Osteoblast (primary cell): ENCODE data around the gene YWHAE. TPM values are rescaled to one million over a fixed set of nuclear protein-coding genes. Genes with fewer than 3 reads are reported as not detected.
A peak's percentile ranks its signal among the peaks of the same experiment; 100 is the strongest.

Source experiments
- DNase-seq: peaks from one replicate; pipeline ENCODE4 v3.0.0; 2011; ENCODE audit warnings: low spot score, mixed read lengths; ENCODE audit not compliant: insufficient read length; ENCODE audit errors: missing footprints
- H2AFZ ChIP-seq: 2 replicates; pipeline ENCODE4 v1.6.0; 2011; ENCODE audit warnings: mild to moderate bottlenecking, low read length
- H3K27ac ChIP-seq: 2 replicates; pipeline ENCODE4 v1.5.1; 2011; ENCODE audit warnings: mild to moderate bottlenecking, low read depth, low read length, moderate library complexity
- H3K27me3 ChIP-seq: 2 replicates; pipeline ENCODE4 v1.6.0; 2012; ENCODE audit warnings: mild to moderate bottlenecking, control low read depth, inconsistent platforms, low read length, moderate library complexity; ENCODE audit not compliant: insufficient read depth
- H3K36me3 ChIP-seq: 2 replicates; pipeline ENCODE4 v1.5.1; 2011; ENCODE audit warnings: mild to moderate bottlenecking, low read length, control low read depth, moderate library complexity; ENCODE audit not compliant: insufficient read depth
- H3K4me1 ChIP-seq: 2 replicates; pipeline ENCODE4 v1.5.1; 2011; ENCODE audit warnings: mild to moderate bottlenecking, low read length, control low read depth, moderate library complexity; ENCODE audit not compliant: insufficient read depth
- H3K4me2 ChIP-seq: 2 replicates; pipeline ENCODE4 v1.6.0; 2011; ENCODE audit warnings: mild to moderate bottlenecking, low read length; ENCODE audit not compliant: insufficient read depth
- H3K4me3 ChIP-seq: fragments of 200-600 bp; sonication (generic); 3 replicates; pipeline ENCODE4 v1.5.1; 2012; ENCODE audit warnings: mild to moderate bottlenecking, low read length, inconsistent platforms; ENCODE audit not compliant: insufficient read depth
- H3K79me2 ChIP-seq: 2 replicates; pipeline ENCODE4 v1.6.0; 2012; ENCODE audit warnings: mild to moderate bottlenecking, low read length, control low read depth, inconsistent platforms; ENCODE audit not compliant: insufficient read depth
- H3K9me3 ChIP-seq: 2 replicates; pipeline ENCODE4 v1.5.1; 2011; ENCODE audit warnings: low read depth, low read length, control low read depth
- H4K20me1 ChIP-seq: 2 replicates; pipeline ENCODE4 v1.6.0; 2012; ENCODE audit warnings: mild to moderate bottlenecking, low read length, control low read depth; ENCODE audit not compliant: insufficient read depth
- total RNA-seq: library from RNA; depleted of rRNA; stranded (reverse); fragments of >200 nt; gene quantifications from 2 replicates; pipeline ENCODE4 v1.2.3, GENCODE V29; 2012
- TF ChIP-seq, protein P1 (sequence below): IDR thresholded peaks from 2 replicates; pipeline ENCODE4 v1.5.1; 2011; ENCODE audit warnings: mild to moderate bottlenecking, low read depth, low read length, moderate library complexity; ENCODE audit errors: extremely low read depth

The YWHAE gene
- total RNA-seq, 1 donor = 433 TPM

DNA sequence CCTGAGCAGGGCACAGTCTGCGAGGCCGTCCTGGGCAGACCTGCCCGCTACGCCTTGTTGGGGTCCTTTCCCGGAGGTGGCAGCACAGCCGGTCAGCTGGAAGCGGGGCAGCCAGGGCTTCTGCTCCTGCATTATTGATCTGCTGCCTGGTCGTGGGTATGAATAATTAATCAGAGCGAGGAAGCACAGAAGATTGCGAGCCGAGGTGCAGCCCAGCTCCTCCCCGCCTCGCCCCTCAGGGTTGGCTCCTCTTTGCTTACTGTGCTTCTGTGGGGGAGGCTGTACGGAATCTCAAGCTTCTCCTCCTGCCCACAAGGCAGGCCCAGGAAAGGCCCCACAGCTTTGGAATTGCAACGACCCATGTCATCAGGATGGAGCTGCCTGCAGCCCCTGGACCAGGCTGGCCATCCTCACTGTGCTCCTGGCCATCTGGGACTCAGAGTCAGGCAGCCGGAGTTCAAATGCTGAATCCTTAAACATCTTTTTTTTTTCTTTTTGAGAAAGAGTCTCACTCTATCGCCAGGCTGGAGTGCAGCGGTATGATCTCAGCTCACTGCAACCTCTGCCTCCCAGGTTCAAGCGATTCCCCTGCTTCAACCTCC is 95.0 kb downstream of the YWHAE start:
- no peaks in the 10 kb centered on the region for H3K9me3 ChIP-seq
- DNase-seq = peak; percentile 66
- no peak overlapping the region for H3K4me3 ChIP-seq
- TF ChIP-seq, protein P1, sequence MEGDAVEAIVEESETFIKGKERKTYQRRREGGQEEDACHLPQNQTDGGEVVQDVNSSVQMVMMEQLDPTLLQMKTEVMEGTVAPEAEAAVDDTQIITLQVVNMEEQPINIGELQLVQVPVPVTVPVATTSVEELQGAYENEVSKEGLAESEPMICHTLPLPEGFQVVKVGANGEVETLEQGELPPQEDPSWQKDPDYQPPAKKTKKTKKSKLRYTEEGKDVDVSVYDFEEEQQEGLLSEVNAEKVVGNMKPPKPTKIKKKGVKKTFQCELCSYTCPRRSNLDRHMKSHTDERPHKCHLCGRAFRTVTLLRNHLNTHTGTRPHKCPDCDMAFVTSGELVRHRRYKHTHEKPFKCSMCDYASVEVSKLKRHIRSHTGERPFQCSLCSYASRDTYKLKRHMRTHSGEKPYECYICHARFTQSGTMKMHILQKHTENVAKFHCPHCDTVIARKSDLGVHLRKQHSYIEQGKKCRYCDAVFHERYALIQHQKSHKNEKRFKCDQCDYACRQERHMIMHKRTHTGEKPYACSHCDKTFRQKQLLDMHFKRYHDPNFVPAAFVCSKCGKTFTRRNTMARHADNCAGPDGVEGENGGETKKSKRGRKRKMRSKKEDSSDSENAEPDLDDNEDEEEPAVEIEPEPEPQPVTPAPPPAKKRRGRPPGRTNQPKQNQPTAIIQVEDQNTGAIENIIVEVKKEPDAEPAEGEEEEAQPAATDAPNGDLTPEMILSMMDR = no peak
- H3K4me2 ChIP-seq = no peak overlapping the region
- H3K79me2 ChIP-seq = no peaks in the 10 kb centered on the region
- no peak overlapping the region for H3K27ac ChIP-seq
- no peaks in the 10 kb centered on the region for H3K4me1 ChIP-seq
- H4K20me1 ChIP-seq = no peaks in the 10 kb centered on the region
- no peak overlapping the region for H2AFZ ChIP-seq
- H3K27me3 ChIP-seq = no peaks in the 10 kb centered on the region
- H3K36me3 ChIP-seq = no peaks in the 10 kb centered on the region

DNA sequence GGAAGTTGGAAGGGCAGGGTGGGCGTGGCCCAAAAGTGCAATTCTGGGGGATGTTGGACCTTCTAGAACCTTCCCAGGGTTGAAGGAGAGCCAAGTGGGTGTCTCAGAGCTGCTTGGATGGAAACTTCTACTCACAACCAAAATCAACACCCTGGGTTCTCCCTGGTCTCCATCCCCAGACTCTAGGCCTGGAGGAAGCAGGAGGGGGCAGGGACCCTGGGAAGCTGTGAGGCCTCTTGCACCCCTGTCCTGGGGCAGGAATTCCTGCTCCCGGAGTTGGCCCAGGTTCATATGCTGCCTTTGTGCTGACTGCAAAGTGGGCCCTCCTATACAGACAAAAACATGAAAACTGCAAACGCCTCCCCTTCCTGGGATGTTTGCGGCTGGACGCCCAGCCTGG is 95.5 kb downstream of the YWHAE start:
- Histone ChIP-seq H4K20me1 (no peaks in the 10 kb centered on the region), H3K4me1 (no peaks in the 10 kb centered on the region), H3K9me3 (no peaks in the 10 kb centered on the region), H2AFZ (no peak overlapping the region), H3K27me3 (no peaks in the 10 kb centered on the region), H3K79me2 (no peaks in the 10 kb centered on the region), H3K4me3 (no peak overlapping the region), H3K4me2 (no peak overlapping the region), H3K27ac (no peak overlapping the region), H3K36me3 (no peaks in the 10 kb centered on the region)
- TF ChIP-seq, protein P1 = no peak
- peak; percentile 62 for DNase-seq

- DNase-seq = peak; percentile 81
- Histone ChIP-seq H2AFZ (no peak overlapping the region), H3K27ac (no peak overlapping the region), H3K79me2 (no peaks in the 10 kb centered on the region), H3K4me3 (no peak overlapping the region), H3K4me1 (no peaks in the 10 kb centered on the region), H4K20me1 (no peaks in the 10 kb centered on the region), H3K4me2 (no peak overlapping the region), H3K9me3 (no peaks in the 10 kb centered on the region), H3K36me3 (no peaks in the 10 kb centered on the region), H3K27me3 (peaks cover 15% of the 10 kb centered on the region)
- TF ChIP-seq, protein P1 = no peak
Measured at GRCh38 chr17:1302761-1303160, 97.3 kb downstream of the YWHAE start.

- Histone ChIP-seq H3K79me2 (no peaks in the 10 kb centered on the region), H3K4me2 (no peak overlapping the region), H3K4me3 (no peak overlapping the region), H3K9me3 (no peaks in the 10 kb centered on the region), H3K4me1 (no peaks in the 10 kb centered on the region), H2AFZ (no peak overlapping the region), H3K27ac (no peak overlapping the region), H3K27me3 (peaks cover 22% of the 10 kb centered on the region), H3K36me3 (no peaks in the 10 kb centered on the region), H4K20me1 (no peaks in the 10 kb centered on the region)
- peak; percentile 23 for DNase-seq
- TF ChIP-seq, protein P1 = no peak
Measured at GRCh38 chr17:1301546-1301945, 98.5 kb downstream of the YWHAE start.
